ENCODE results near the gene COX19. TPM values are rescaled to one million over a fixed set of nuclear protein-coding genes. Genes with fewer than 3 reads are reported as not detected.

The COX19 gene
- total RNA-seq, 4 donors from 2014 or later: 4.7 to 6.5 (median 5.2) TPM

DNA sequence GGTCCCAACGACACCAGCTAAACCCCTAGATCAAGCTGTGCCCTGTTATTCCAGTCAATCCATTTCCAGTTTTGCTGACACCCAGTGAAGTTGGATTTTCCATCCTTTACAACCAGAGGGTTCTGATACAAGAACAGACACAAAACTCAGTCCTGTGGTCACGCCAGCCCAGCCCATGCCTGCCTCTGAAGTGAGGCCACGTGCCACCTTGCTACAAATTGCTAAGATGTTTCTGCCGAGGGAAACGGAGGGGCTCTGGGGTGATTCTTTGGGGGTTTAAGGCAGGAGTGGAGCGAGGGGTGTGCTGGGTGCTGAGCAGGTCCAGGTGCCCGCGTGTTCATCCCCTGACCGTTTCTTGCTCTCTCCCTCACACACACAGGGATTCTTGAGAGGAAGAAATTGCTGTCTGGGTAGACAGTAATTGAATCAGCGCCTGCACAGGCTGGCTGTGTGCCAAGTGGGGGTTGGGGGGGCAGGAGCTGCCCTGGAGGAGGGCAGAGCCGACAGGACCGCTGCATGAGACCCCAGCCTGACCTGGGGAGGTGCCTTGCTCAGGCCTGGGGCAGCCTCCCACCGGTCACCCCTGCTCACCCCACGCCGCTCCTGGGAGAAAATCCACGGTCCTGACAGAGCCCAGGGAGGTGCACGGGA lies 58.9 kb downstream of the COX19 start:
- Histone ChIP-seq H3K9me3 (no peaks in the 10 kb centered on the region), H3K36me3 (no peaks in the 10 kb centered on the region), H3K27ac (no peak overlapping the region), H3K4me1 (no peaks in the 10 kb centered on the region), H3K27me3 (no peaks in the 10 kb centered on the region), H3K4me3 (no peak overlapping the region)
- in situ Hi-C loops (cut with MboI; ENCODE audit: low sequenced_read_pairs in 4 of 4) (no loop called here), intact Hi-C loops (cut with DNase I; ENCODE audit: low total_unique reads) (no loop called here)
- ATAC-seq: no peak
- no peak for DNase-seq
- TF ChIP-seq POLR2A (IDR thresholded peaks at IDR 0.05): no peak
- TF ChIP-seq, protein P1, sequence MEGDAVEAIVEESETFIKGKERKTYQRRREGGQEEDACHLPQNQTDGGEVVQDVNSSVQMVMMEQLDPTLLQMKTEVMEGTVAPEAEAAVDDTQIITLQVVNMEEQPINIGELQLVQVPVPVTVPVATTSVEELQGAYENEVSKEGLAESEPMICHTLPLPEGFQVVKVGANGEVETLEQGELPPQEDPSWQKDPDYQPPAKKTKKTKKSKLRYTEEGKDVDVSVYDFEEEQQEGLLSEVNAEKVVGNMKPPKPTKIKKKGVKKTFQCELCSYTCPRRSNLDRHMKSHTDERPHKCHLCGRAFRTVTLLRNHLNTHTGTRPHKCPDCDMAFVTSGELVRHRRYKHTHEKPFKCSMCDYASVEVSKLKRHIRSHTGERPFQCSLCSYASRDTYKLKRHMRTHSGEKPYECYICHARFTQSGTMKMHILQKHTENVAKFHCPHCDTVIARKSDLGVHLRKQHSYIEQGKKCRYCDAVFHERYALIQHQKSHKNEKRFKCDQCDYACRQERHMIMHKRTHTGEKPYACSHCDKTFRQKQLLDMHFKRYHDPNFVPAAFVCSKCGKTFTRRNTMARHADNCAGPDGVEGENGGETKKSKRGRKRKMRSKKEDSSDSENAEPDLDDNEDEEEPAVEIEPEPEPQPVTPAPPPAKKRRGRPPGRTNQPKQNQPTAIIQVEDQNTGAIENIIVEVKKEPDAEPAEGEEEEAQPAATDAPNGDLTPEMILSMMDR (IDR thresholded peaks at IDR 0.05 in 4 of 5, conservative IDR thresholded peaks at IDR 0.05 in 1 of 5): no peak

MicroRNAs within 50 kb of the gene (microRNA counts, 767-probe panel; counts per million panel counts)
- 356 to 448 counts per million in 2 donors for microRNA hsa-miR-339-3p
- microRNA hsa-miR-339-5p: 356 to 448 counts per million in 2 donors

Small RNA genes within 50 kb of the gene (microRNA-seq; reads per million reads assigned to microRNA genes)
- 271 to 290 reads per million in 2 donors for gene MIR339 (ENCODE audit: borderline replicate concordance in 2 of 2)

Other genes starting within 250 kb of the COX19 start
- 10 to 100 TPM; 22.4 to 36.2 (median 30.6) TPM for gene DNAAF5, start 248.8 kb downstream of the COX19 start, total RNA-seq
- gene PRKAR1B, start 248.3 kb downstream of the COX19 start, total RNA-seq: 10 to 100 TPM in 1 of 4 donors, 1 to 10 TPM in 3; 1.2 to 12.5 (median 3.6) TPM
- 100 to 1,000 TPM; 112 to 154 (median 132) TPM for gene SUN1, start 143.1 kb downstream of the COX19 start, total RNA-seq
- gene GET4, start 99.0 kb downstream of the COX19 start, total RNA-seq: 10 to 100 TPM; 24.6 to 40.8 (median 30.0) TPM
- gene ADAP1, start 20.9 kb downstream of the COX19 start, total RNA-seq: 1 to 10 TPM in 2 of 4 donors, under 1 TPM in 2; 0.71 to 5.0 (median 1.1) TPM
- not detected for gene CYP2W1, start 7.6 kb upstream of the COX19 start, total RNA-seq
- 10 to 100 TPM; 23.3 to 43.8 (median 29.5) TPM for gene GPR146, start 69.0 kb upstream of the COX19 start, total RNA-seq
- gene GPER1, start 112.6 kb upstream of the COX19 start, total RNA-seq: 1 to 10 TPM in 3 of 4 donors, under 1 TPM in 1; 0.92 to 3.2 (median 2.1) TPM
- gene ZFAND2A, start 184.6 kb upstream of the COX19 start, total RNA-seq: 10 to 100 TPM; 12.0 to 17.9 (median 14.1) TPM

Data from gastrocnemius medialis (tissue), 4 donors.